Gastrocnemius medialis (tissue), 4 donors: ENCODE data around the gene JAKMIP1.

Experiments used
- CTCF ChIP-seq, 5 experiments: fragments of 450-650 bp in 3 of 5; fragments of 200-600 bp in 2 of 5; sonication (generic) in 2 of 5; IDR thresholded peaks in 4 of 5; conservative IDR thresholded peaks in 1 of 5; 1 replicate in 4 of 5; 2 replicates in 1 of 5; pipeline ENCODE4 v1.5.1; 2016 to 2019; ENCODE audit warnings: antibody characterized with exemption in 5 of 5, mild to moderate bottlenecking in 3 of 5, moderate library complexity in 3 of 5
- POLR2A ChIP-seq, 2 donors: fragments of 450-650 bp; IDR thresholded peaks; one replicate each; pipeline ENCODE4 v1.6.1; 2017; ENCODE audit warnings: antibody characterized with exemption in 2 of 2, mild to moderate bottlenecking in 2 of 2, moderate library complexity in 2 of 2

GRCh38 chr4:6105311-6105911 lies 94.9 kb downstream of the JAKMIP1 start:
- no peak for TF ChIP-seq CTCF (IDR thresholded peaks at IDR 0.05 in 4 of 5, conservative IDR thresholded peaks at IDR 0.05 in 1 of 5)
- no peak for TF ChIP-seq POLR2A (IDR thresholded peaks at IDR 0.05)
